OCI-LY7 (cell line): Measurements from ENCODE around the gene TRPM3. TPM values are rescaled to one million over a fixed set of nuclear protein-coding genes. Genes with fewer than 3 reads are reported as not detected.

ENCODE experiments used
- BruUV-seq: library from RNA; stranded (reverse); fragments of 400-500 nt; replicated peaks from 2 replicates; lab custom pipeline; 2021; lab: Mats Ljungman, UMichigan
- CTCF ChIA-PET: fragments of 300-600 bp; sonication (Branson Sonifier 250); formaldehyde crosslinking; loops from one replicate; lab custom pipeline; 2022; ENCODE audit warnings: antibody characterized with exemption; ENCODE audit not compliant: unreplicated experiment; lab: Charles Lee
- POLR2A ChIA-PET: fragments of 300-600 bp; sonication (Branson Sonifier 250); formaldehyde crosslinking; loops from one replicate; lab custom pipeline; 2022; ENCODE audit warnings: antibody characterized with exemption; lab: Charles Lee
- DNase-seq: peaks from one replicate; pipeline ENCODE4 v3.0.0-alpha.2; 2015; ENCODE audit warnings: low spot score
- H2AFZ ChIP-seq: fragments of 200-600 bp; sonication (generic), shearing (Covaris generic); 2 replicates; pipeline ENCODE4 v1.6.1; 2014; ENCODE audit warnings: mild to moderate bottlenecking, antibody characterized with exemption, low read length, moderate library complexity
- H3K27ac ChIP-seq: fragments of 200-600 bp; sonication (generic); 2 replicates; pipeline ENCODE4 v1.5.1; 2014; ENCODE audit warnings: mixed run types, low read depth, mild to moderate bottlenecking, moderate library complexity, low read length, inconsistent platforms; ENCODE audit not compliant: poor library complexity, severe bottlenecking
- H3K36me3 ChIP-seq: fragments of 200-600 bp; sonication (generic); 2 replicates; pipeline ENCODE4 v1.6.1; 2014; ENCODE audit warnings: mild to moderate bottlenecking, antibody characterized with exemption, low read length, moderate library complexity, mixed read lengths; ENCODE audit not compliant: insufficient read depth
- H3K4me1 ChIP-seq: fragments of 200-600 bp; sonication (generic); 2 replicates; pipeline ENCODE4 v1.5.1; 2014; ENCODE audit warnings: mild to moderate bottlenecking, low read length; ENCODE audit not compliant: insufficient read depth, poor library complexity, severe bottlenecking
- H3K4me2 ChIP-seq: fragments of 200-600 bp; sonication (generic); 2 replicates; pipeline ENCODE4 v1.6.1; 2014; ENCODE audit warnings: mild to moderate bottlenecking, low read length
- H3K4me3 ChIP-seq: fragments of 200-600 bp; sonication (generic); 2 replicates; pipeline ENCODE4 v1.5.1; 2014; ENCODE audit warnings: mild to moderate bottlenecking, low read depth, low read length; ENCODE audit not compliant: poor library complexity, severe bottlenecking
- H3K79me2 ChIP-seq: fragments of 200-600 bp; sonication (generic); 2 replicates; pipeline ENCODE4 v1.6.1; 2016; ENCODE audit warnings: low read depth, mild to moderate bottlenecking, low read length, moderate library complexity, mixed read lengths; ENCODE audit not compliant: insufficient read depth
- H3K9me2 ChIP-seq: fragments of 200-600 bp; sonication (generic); 2 replicates; pipeline ENCODE4 v1.6.1; 2016; ENCODE audit warnings: mild to moderate bottlenecking, low read length, mixed read lengths; ENCODE audit not compliant: insufficient read depth
- H3K9me3 ChIP-seq: fragments of 200-600 bp; sonication (generic); 2 replicates; pipeline ENCODE4 v1.6.1; 2014; ENCODE audit warnings: mild to moderate bottlenecking, mixed run types, low read length, mixed read lengths
- H4K20me1 ChIP-seq: fragments of 200-600 bp; sonication (generic); 2 replicates; pipeline ENCODE4 v1.6.1; 2014; ENCODE audit warnings: mild to moderate bottlenecking, antibody characterized with exemption, low read length, moderate library complexity, mixed read lengths; ENCODE audit not compliant: insufficient read depth
- EZH2phosphoT487 ChIP-seq: fragments of 200-600 bp; sonication (generic); IDR thresholded peaks from 2 replicates; pipeline ENCODE4 v1.6.1; 2018; ENCODE audit warnings: low read depth, borderline replicate concordance, mild to moderate bottlenecking, mixed run types, antibody characterized with exemption, low read length, moderate library complexity, mixed read lengths
- intact Hi-C: fragments of 100-400 bp; cut with micrococcal nuclease; formaldehyde crosslinking; loops from one replicate; pipeline ENCODE4 v1.10.0; 2022; ENCODE audit not compliant: unreplicated experiment
- total RNA-seq, 2 experiments: library from RNA; depleted of rRNA in 1 of 2; stranded (reverse); fragments of >200 nt in 1 of 2; shearing (Covaris generic) in 1 of 2; gene quantifications; 2 replicates each; pipeline ENCODE4 v1.2.3, GENCODE V29; 2014 to 2022
- TF ChIP-seq, protein P1 (sequence below): fragments of 200-600 bp; sonication (generic); conservative IDR thresholded peaks from 2 replicates; pipeline ENCODE4 v1.5.1; 2014; ENCODE audit warnings: mild to moderate bottlenecking, antibody characterized with exemption, low read length, moderate library complexity, mixed read lengths

Gene TRPM3
- total RNA-seq, 2 experiments from 2014 or later = not detected

DNA sequence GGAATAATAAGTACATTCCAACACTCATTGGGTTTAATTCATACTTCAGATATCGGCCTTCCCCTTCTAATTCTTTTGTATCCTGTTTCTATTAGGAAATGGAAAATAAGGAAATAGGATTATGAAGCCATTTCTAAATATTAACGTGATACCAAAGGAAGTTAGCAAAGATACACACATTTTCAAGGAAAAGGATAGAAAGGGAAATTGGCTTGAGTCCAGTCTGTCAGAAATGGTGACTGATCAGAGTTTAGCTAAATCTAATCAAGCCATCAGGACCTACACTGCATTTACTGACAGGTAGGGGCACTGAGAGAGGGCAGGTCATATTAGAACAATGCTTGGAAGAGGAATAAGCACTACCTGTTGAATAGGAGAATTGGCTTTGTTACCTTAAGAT is 3.1 kb downstream of the TRPM3 start:
- intact Hi-C loops = no loop called here
- Histone ChIP-seq H3K4me1 (no peaks in the 10 kb centered on the region), H3K9me3 (no peaks in the 10 kb centered on the region), H3K27ac (no peak overlapping the region), H3K4me3 (no peak overlapping the region), H3K36me3 (no peaks in the 10 kb centered on the region), H4K20me1 (no peaks in the 10 kb centered on the region), H3K4me2 (no peak overlapping the region), H2AFZ (no peak overlapping the region), H3K79me2 (no peaks in the 10 kb centered on the region), H3K9me2 (no peaks in the 10 kb centered on the region)
- TF ChIP-seq, protein P1, sequence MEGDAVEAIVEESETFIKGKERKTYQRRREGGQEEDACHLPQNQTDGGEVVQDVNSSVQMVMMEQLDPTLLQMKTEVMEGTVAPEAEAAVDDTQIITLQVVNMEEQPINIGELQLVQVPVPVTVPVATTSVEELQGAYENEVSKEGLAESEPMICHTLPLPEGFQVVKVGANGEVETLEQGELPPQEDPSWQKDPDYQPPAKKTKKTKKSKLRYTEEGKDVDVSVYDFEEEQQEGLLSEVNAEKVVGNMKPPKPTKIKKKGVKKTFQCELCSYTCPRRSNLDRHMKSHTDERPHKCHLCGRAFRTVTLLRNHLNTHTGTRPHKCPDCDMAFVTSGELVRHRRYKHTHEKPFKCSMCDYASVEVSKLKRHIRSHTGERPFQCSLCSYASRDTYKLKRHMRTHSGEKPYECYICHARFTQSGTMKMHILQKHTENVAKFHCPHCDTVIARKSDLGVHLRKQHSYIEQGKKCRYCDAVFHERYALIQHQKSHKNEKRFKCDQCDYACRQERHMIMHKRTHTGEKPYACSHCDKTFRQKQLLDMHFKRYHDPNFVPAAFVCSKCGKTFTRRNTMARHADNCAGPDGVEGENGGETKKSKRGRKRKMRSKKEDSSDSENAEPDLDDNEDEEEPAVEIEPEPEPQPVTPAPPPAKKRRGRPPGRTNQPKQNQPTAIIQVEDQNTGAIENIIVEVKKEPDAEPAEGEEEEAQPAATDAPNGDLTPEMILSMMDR = no peak
- TF ChIP-seq EZH2phosphoT487 = no peak
- POLR2A ChIA-PET = no interaction called here
- BruUV-seq = no TSS peak
- CTCF ChIA-PET = no interaction called here
- no peak for DNase-seq

DNA sequence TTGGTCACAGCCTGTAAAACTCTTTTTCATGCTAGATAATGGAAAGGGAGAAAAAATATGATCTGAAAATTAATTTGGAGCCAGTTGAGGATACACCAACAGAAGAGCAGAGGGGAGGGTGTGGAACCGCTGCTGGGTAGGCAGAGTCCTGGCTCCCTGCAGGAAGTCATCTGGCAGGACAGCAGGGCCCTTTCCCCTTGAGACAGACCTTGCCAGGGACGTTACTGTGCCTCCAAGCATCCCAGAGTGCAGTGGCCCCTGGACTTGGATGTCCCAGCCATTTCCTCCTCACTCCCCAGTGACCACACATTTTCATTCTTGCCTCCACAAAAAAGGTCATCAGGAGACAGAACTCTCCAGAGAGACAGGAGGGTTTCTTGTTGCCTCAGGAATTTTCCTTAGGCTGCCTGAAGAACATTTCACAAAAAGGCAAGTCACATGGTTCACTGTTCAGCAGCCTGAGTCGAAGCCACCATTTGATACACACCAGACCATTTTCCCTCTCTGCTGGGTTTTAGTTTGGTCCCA is 5.9 kb downstream of the TRPM3 start:
- no peaks in the 10 kb centered on the region for H3K4me1 ChIP-seq
- ChIA-PET CTCF (no interaction called here), POLR2A (no interaction called here)
- H3K4me3 ChIP-seq = no peak overlapping the region
- TF ChIP-seq, protein P1 = no peak
- TF ChIP-seq EZH2phosphoT487 = no peak
- H3K27ac ChIP-seq = no peak overlapping the region
- no peaks in the 10 kb centered on the region for H3K36me3 ChIP-seq
- no peaks in the 10 kb centered on the region for H3K9me2 ChIP-seq
- intact Hi-C loops = no loop called here
- no TSS peak for BruUV-seq
- H2AFZ ChIP-seq = no peak overlapping the region
- no peak for DNase-seq
- no peaks in the 10 kb centered on the region for H3K79me2 ChIP-seq
- no peak overlapping the region for H3K4me2 ChIP-seq
- H3K9me3 ChIP-seq = no peaks in the 10 kb centered on the region
- H4K20me1 ChIP-seq = no peaks in the 10 kb centered on the region

GRCh38 chr9:71112866-71113265 is 8.6 kb downstream of the TRPM3 start:
- no peaks in the 10 kb centered on the region for H3K36me3 ChIP-seq
- H3K4me3 ChIP-seq = no peak overlapping the region
- no peaks in the 10 kb centered on the region for H3K9me3 ChIP-seq
- TF ChIP-seq, protein P1 = no peak
- TF ChIP-seq EZH2phosphoT487 = no peak
- H3K79me2 ChIP-seq = no peaks in the 10 kb centered on the region
- no peaks in the 10 kb centered on the region for H4K20me1 ChIP-seq
- no peak overlapping the region for H3K4me2 ChIP-seq
- POLR2A ChIA-PET = no interaction called here
- H2AFZ ChIP-seq = no peak overlapping the region
- H3K4me1 ChIP-seq = no peaks in the 10 kb centered on the region
- CTCF ChIA-PET = no interaction called here
- no peak overlapping the region for H3K27ac ChIP-seq
- no peaks in the 10 kb centered on the region for H3K9me2 ChIP-seq
- BruUV-seq = no TSS peak
- intact Hi-C loops = no loop called here
- no peak for DNase-seq
